BE2C (cell line): ENCODE results near the gene PANK1.

Experiments
- DNase-seq: peaks from one replicate; pipeline ENCODE4 v3.0.0-alpha.2; 2020
- H3K27me3 ChIP-seq: fragments of 250-450 bp; sonication (Bioruptor Pico); 2 replicates; pipeline ENCODE4 v1.5.1; 2020; ENCODE audit warnings: mild to moderate bottlenecking
- H3K36me3 ChIP-seq: fragments of 250-450 bp; sonication (Bioruptor Pico); 2 replicates; pipeline ENCODE4 v1.5.1; 2020; ENCODE audit warnings: mild to moderate bottlenecking
- H3K4me1 ChIP-seq: fragments of 250-450 bp; sonication (Bioruptor Pico); 2 replicates; pipeline ENCODE4 v1.5.1; 2020
- H3K4me3 ChIP-seq: 2 replicates; pipeline ENCODE4 v1.5.1; 2011; ENCODE audit warnings: low read depth, low read length
- H3K9me3 ChIP-seq: fragments of 250-450 bp; sonication (Bioruptor Pico); 2 replicates; pipeline ENCODE4 v1.5.1; 2020
- TF ChIP-seq, protein P1 (sequence below): IDR thresholded peaks from 2 replicates; pipeline ENCODE4 v1.5.1; 2012; ENCODE audit warnings: mild to moderate bottlenecking, low read depth, low read length

Gene PANK1

GRCh38 chr10:89684604-89685003, 39.6 kb upstream of the PANK1 start:
- DNase-seq, result no peak
- no peaks in the 10 kb centered on the region for H3K9me3 ChIP-seq
- TF ChIP-seq, protein P1, sequence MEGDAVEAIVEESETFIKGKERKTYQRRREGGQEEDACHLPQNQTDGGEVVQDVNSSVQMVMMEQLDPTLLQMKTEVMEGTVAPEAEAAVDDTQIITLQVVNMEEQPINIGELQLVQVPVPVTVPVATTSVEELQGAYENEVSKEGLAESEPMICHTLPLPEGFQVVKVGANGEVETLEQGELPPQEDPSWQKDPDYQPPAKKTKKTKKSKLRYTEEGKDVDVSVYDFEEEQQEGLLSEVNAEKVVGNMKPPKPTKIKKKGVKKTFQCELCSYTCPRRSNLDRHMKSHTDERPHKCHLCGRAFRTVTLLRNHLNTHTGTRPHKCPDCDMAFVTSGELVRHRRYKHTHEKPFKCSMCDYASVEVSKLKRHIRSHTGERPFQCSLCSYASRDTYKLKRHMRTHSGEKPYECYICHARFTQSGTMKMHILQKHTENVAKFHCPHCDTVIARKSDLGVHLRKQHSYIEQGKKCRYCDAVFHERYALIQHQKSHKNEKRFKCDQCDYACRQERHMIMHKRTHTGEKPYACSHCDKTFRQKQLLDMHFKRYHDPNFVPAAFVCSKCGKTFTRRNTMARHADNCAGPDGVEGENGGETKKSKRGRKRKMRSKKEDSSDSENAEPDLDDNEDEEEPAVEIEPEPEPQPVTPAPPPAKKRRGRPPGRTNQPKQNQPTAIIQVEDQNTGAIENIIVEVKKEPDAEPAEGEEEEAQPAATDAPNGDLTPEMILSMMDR, result no peak
- H3K27me3 ChIP-seq, result no peaks in the 10 kb centered on the region
- no peak overlapping the region for H3K4me3 ChIP-seq
- no peaks in the 10 kb centered on the region for H3K36me3 ChIP-seq
- H3K4me1 ChIP-seq, result no peaks in the 10 kb centered on the region

DNA sequence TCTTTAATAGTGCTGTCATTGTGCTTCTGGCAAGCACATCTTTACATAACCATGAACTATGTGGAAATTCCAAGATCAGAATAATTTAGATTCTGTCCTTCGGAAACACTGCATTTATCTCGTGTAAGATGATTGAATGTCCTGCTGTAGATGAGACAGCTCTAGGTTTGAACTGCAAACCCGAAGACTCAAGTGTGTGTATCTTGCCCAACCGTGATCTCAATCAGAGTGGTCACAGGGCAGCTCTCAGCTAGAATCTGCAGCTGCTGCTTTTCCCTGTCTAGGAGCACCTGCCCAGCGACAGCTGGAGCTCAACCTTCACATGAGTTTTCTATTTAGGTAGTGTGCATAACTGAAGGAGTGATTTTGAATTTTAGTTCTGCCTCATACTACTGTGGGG, 38.8 kb upstream of the PANK1 start:
- TF ChIP-seq, protein P1, result no peak
- H3K27me3 ChIP-seq, result no peaks in the 10 kb centered on the region
- H3K4me1 ChIP-seq, result no peaks in the 10 kb centered on the region
- DNase-seq, result no peak
- no peak overlapping the region for H3K4me3 ChIP-seq
- H3K36me3 ChIP-seq, result no peaks in the 10 kb centered on the region
- H3K9me3 ChIP-seq, result no peaks in the 10 kb centered on the region

GRCh38 chr10:89679986-89680385, 34.9 kb upstream of the PANK1 start:
- Histone ChIP-seq H3K36me3 (no peaks in the 10 kb centered on the region), H3K27me3 (no peaks in the 10 kb centered on the region), H3K4me3 (no peak overlapping the region), H3K9me3 (no peaks in the 10 kb centered on the region), H3K4me1 (no peaks in the 10 kb centered on the region)
- no peak for DNase-seq
- TF ChIP-seq, protein P1, result no peak

- no peaks in the 10 kb centered on the region for H3K9me3 ChIP-seq
- H3K4me1 ChIP-seq, result no peaks in the 10 kb centered on the region
- TF ChIP-seq, protein P1, result no peak
- no peaks in the 10 kb centered on the region for H3K36me3 ChIP-seq
- no peaks in the 10 kb centered on the region for H3K27me3 ChIP-seq
- H3K4me3 ChIP-seq, result no peak overlapping the region
- DNase-seq, result no peak
Observed at GRCh38 chr10:89677341-89677740, 32.3 kb upstream of the PANK1 start.

GRCh38 chr10:89670926-89671325, 25.9 kb upstream of the PANK1 start:
- TF ChIP-seq, protein P1, result no peak

DNA sequence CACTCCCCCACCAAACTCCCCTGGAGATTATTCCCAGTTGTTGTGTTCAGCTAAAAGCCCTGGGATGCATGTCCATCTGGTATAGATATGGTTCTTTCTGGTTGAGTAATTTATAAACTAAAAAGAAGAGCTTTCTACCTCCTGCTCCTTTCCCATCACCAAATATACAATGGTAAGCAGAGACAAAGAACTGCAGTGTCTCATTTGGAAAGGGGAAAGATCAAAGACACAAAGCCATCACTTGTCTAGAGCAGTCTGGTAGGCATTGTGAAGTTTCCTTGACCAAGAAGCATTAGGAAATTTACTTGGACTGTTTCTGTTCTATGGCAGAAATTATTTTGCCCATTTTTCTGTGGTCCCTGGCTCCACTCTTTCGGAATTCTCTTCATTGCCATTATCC, 24.9 kb upstream of the PANK1 start:
- Histone ChIP-seq H3K4me1 (no peaks in the 10 kb centered on the region), H3K36me3 (no peaks in the 10 kb centered on the region), H3K27me3 (no peaks in the 10 kb centered on the region), H3K4me3 (no peak overlapping the region), H3K9me3 (no peaks in the 10 kb centered on the region)
- DNase-seq, result no peak
- TF ChIP-seq, protein P1, result no peak

More at GRCh38 chr10:89670926-89671325, 25.9 kb upstream of the PANK1 start:
- DNase-seq, result no peak
- no peaks in the 10 kb centered on the region for H3K9me3 ChIP-seq
- H3K27me3 ChIP-seq, result no peaks in the 10 kb centered on the region
- H3K36me3 ChIP-seq, result no peaks in the 10 kb centered on the region
- H3K4me3 ChIP-seq, result no peak overlapping the region
- H3K4me1 ChIP-seq, result no peaks in the 10 kb centered on the region
